Calu3 (cell line): ENCODE measurements around the gene LRRTM4. TPM values are rescaled to one million over a fixed set of nuclear protein-coding genes. Genes with fewer than 3 reads are reported as not detected.

ENCODE experiments used
- BruUV-seq: library from RNA; stranded (reverse); fragments of 400-500 nt; replicated peaks from 2 replicates; lab custom pipeline; 2021; lab: Mats Ljungman, UMichigan
- CTCF ChIA-PET: fragments of 300-600 bp; sonication (Branson Sonifier 250); formaldehyde crosslinking; loops from one replicate; lab custom pipeline; 2022; ENCODE audit warnings: antibody characterized with exemption; lab: Charles Lee
- DNase-seq: peaks from one replicate; pipeline ENCODE4 v3.0.0; 2022
- H3K27ac Mint-ChIP-seq: one replicate; pipeline ENCODE4 v1.8.0; 2022; ENCODE audit warnings: mixed read lengths; ENCODE audit not compliant: unreplicated experiment
- H3K27me3 Mint-ChIP-seq: one replicate; pipeline ENCODE4 v1.8.0; 2022; ENCODE audit warnings: mixed read lengths; ENCODE audit not compliant: unreplicated experiment
- H3K36me3 Mint-ChIP-seq: one replicate; pipeline ENCODE4 v1.8.0; 2022; ENCODE audit warnings: mild to moderate bottlenecking, moderate library complexity, mixed read lengths; ENCODE audit not compliant: insufficient read depth, unreplicated experiment
- H3K4me1 Mint-ChIP-seq: one replicate; pipeline ENCODE4 v1.8.0; 2022; ENCODE audit warnings: mild to moderate bottlenecking, low read depth, mixed read lengths; ENCODE audit not compliant: unreplicated experiment
- H3K4me3 Mint-ChIP-seq: one replicate; pipeline ENCODE4 v1.8.0; 2022; ENCODE audit warnings: mild to moderate bottlenecking, low read depth, moderate library complexity, mixed read lengths; ENCODE audit not compliant: unreplicated experiment
- H3K9me3 Mint-ChIP-seq: one replicate; pipeline ENCODE4 v1.8.0; 2022; ENCODE audit warnings: low read depth, mixed read lengths; ENCODE audit not compliant: unreplicated experiment
- CTCF ChIP-seq: fragments of 200-600 bp; IDR thresholded peaks from one replicate; pipeline ENCODE4 v1.8.0; 2022; ENCODE audit warnings: antibody characterized with exemption; ENCODE audit not compliant: unreplicated experiment
- intact Hi-C: fragments of 100-400 bp; cut with micrococcal nuclease; formaldehyde crosslinking; loops from one replicate; pipeline ENCODE4 v1.10.0; 2022; ENCODE audit not compliant: unreplicated experiment
- total RNA-seq: library from RNA; stranded (reverse); gene quantifications from 2 replicates; pipeline ENCODE4 v1.2.3, GENCODE V29; 2022

LRRTM4 gene
- total RNA-seq, 1 experiment from 2014 or later = not detected

GRCh38 chr2:77507657-77508056 lies 14.5 kb downstream of the LRRTM4 start:
- Mint-ChIP-seq H3K9me3 (no peaks in the 10 kb centered on the region), H3K4me1 (no peaks in the 10 kb centered on the region), H3K27ac (no peak overlapping the region), H3K4me3 (no peak overlapping the region), H3K36me3 (no peaks in the 10 kb centered on the region), H3K27me3 (no peaks in the 10 kb centered on the region)
- no TSS peak for BruUV-seq
- TF ChIP-seq CTCF = no peak
- CTCF ChIA-PET = no interaction called here
- intact Hi-C loops = no loop called here
- no peak for DNase-seq

GRCh38 chr2:77488141-77488540 lies 34.0 kb downstream of the LRRTM4 start:
- no peaks in the 10 kb centered on the region for H3K36me3 Mint-ChIP-seq
- no TSS peak for BruUV-seq
- CTCF ChIA-PET = no interaction called here
- H3K27ac Mint-ChIP-seq = no peak overlapping the region
- intact Hi-C loops = no loop called here
- no peaks in the 10 kb centered on the region for H3K27me3 Mint-ChIP-seq
- H3K4me3 Mint-ChIP-seq = no peak overlapping the region
- peaks cover 8% of the 10 kb centered on the region for H3K9me3 Mint-ChIP-seq
- TF ChIP-seq CTCF = no peak
- no peaks in the 10 kb centered on the region for H3K4me1 Mint-ChIP-seq
- no peak for DNase-seq

GRCh38 chr2:77487074-77487803 lies 34.9 kb downstream of the LRRTM4 start:
- intact Hi-C loops = no loop called here
- TF ChIP-seq CTCF = no peak
- Mint-ChIP-seq H3K4me3 (no peak overlapping the region), H3K27me3 (no peaks in the 10 kb centered on the region), H3K36me3 (no peaks in the 10 kb centered on the region), H3K9me3 (peaks cover 8% of the 10 kb centered on the region), H3K4me1 (no peaks in the 10 kb centered on the region), H3K27ac (no peak overlapping the region)
- DNase-seq = no peak
- BruUV-seq = no TSS peak
- CTCF ChIA-PET = no interaction called here

- DNase-seq = no peak
- intact Hi-C loops = no loop called here
- Mint-ChIP-seq H3K27ac (no peak overlapping the region), H3K36me3 (no peaks in the 10 kb centered on the region), H3K9me3 (peaks cover 8% of the 10 kb centered on the region), H3K4me1 (no peaks in the 10 kb centered on the region), H3K27me3 (no peaks in the 10 kb centered on the region), H3K4me3 (no peak overlapping the region)
- CTCF ChIA-PET = no interaction called here
- no peak for TF ChIP-seq CTCF
- no TSS peak for BruUV-seq
Measured at GRCh38 chr2:77484026-77484425, 38.1 kb downstream of the LRRTM4 start.
